Glomerular endothelial cell (primary cell): ENCODE measurements around the gene KLRF2. TPM values are rescaled to one million over a fixed set of nuclear protein-coding genes. Genes with fewer than 3 reads are reported as not detected.

Experiments
- DNase-seq: peaks from one replicate; pipeline ENCODE4 v3.0.0-alpha.2; 2011; ENCODE audit warnings: low read depth, low spot score; ENCODE audit errors: extremely low read depth
- total RNA-seq: library from RNA; depleted of rRNA; stranded (reverse); fragments of >200 nt; gene quantifications from 2 replicates; pipeline ENCODE4 v1.2.3, GENCODE V29; 2015

The KLRF2 gene
- total RNA-seq, 1 donor from 2014 or later: not detected

GRCh38 chr12:9883175-9883574 is 1.9 kb downstream of the KLRF2 start:
- no peak for DNase-seq

DNA sequence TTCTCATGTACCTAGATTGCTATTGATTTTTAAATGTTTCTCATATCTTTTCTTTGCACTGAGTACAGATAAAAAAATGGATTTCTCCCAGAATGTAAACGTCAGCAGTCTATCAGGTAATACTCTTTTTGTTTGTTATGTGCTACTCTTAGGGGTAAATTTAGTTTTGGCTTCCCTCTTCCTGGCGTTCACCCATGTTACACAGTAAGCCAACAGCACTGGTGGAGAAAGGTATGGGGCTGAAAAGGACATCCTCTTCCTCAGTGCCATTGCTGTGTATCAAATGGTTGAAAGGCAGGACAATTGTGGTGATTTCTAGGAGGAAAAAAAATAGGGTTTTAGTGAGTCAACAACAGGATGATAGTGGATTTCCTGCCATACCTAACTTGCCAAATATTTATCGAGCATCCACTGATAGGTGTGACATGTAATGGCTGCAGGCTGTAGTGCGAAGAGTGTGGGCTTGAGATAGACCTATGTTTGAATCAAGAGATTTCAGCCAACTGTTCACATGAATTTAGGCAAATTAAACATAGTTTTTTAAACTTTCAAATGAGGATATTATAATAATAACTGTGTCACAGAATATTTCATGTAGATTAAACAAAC is 7.5 kb downstream of the KLRF2 start:
- DNase-seq: no peak

DNA sequence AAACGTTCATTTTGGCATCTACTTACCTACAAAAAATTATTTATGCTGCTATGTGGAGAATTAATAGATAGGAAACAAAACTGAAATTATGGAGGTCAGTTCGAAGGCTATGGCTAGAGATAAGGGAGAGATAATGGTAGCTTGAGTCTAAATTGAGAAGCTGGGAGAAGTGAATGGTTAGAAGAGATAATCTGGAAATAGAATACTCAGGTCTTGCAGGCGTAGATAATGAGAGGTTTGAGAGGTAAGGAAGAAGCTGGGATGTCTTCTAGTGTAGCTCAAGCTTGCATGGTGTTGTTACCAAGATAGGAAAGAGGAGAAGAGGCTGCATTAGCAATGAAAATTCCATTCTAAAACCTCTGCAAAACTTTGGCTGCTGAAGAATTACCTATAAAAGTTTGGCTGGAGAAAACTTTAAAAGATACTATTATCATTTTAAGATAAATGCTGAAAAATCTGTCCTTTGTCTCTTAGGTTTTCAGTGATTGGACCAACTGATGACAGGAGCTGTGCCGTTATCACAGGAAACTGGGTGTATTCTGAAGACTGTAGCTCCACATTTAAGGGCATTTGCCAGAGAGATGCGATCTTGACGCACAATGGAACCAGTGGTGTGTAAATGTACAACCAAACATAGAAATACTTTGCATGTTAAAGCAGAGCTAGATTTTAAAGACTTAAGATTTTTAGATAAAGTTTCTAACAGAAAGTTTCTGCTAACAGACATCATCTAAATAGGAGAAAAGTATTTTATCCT is 14.1 kb downstream of the KLRF2 start:
- DNase-seq: no peak

DNA sequence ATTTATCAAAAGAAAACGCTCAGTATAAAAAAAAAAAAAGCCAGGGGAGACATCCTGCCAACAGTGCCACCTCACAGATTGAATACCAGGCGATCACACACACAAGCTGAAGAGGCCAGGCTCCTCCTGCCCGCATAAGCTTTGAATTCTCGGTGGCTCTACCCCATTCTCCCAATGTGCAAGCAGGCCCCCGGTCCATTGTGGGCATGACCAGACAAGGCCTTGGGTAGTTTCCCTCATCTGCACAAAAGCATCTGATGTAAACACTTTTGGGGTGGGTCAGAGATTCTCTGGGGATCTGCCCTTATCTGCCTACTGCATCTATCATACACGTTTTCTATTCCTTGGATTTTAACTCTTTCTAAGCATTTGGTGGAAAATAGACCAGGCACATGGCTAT is 16.2 kb downstream of the KLRF2 start:
- DNase-seq: no peak

DNA sequence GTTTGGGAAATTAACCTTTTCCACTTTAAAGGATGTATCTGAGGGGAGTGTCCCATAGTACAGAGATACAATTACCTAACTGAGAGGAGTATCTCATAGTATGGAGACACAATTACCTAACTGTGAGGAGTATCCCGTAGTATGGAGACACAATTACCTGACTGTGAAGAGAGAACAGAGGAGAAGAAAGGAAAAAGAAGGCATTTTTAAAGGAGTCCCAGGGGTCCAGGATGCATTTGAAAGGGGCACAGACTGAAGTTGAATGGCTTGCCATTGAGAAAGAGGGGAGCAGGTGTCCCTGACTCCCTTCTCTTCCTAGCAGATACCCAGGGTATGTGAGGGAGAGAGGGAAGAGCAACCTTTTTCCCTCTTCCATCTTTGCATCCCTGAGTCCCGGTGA is 17.9 kb downstream of the KLRF2 start:
- DNase-seq: no peak

GRCh38 chr12:9900930-9901329 is 19.6 kb downstream of the KLRF2 start:
- DNase-seq: no peak

- DNase-seq: no peak
These were observed 21.4 kb downstream of the KLRF2 start for GRCh38 chr12:9902539-9903228.

- no peak for DNase-seq
These were observed 25.6 kb downstream of the KLRF2 start for GRCh38 chr12:9906873-9907272.

GRCh38 chr12:9907769-9908168 is 26.5 kb downstream of the KLRF2 start:
- DNase-seq: no peak

DNA sequence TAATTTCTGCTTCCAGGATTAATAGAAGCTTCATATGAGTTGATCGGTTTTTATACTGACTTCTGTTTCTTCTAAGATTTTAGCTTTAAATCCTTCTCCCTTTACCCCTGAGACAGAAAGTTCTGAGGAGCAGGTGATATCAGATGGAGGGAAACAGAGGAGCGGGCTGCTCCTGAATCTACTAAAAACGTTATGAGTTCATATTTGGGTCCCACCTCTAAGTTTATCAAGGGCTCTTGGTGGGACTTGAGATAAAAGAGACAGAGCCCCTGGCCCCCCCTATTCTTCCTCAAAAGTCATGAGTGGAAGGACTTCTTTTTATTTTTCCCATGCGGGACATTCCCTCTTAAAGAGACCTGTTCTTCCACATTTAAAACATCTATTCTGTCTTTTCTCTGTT is 27.1 kb downstream of the KLRF2 start:
- no peak for DNase-seq

DNA sequence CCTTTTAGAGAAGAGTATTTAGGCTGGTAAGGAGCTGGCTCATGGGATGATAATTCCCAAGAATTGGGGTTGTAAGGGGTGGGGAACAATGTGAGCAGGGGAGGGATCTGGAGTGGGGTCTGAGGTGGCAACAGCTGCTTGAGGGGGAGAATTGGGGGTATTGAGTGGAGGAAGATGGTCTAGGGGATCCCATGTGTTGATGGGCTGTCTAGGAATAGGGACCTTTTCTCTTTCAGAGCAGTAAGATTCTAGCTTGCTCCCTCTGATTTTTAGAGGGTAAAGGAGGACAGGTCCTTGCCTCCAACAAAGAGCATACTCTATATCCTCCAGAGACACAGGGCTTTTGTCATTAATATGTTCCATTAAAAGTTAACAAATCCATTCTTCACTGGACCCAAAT is 28.4 kb downstream of the KLRF2 start:
- no peak for DNase-seq

DNA sequence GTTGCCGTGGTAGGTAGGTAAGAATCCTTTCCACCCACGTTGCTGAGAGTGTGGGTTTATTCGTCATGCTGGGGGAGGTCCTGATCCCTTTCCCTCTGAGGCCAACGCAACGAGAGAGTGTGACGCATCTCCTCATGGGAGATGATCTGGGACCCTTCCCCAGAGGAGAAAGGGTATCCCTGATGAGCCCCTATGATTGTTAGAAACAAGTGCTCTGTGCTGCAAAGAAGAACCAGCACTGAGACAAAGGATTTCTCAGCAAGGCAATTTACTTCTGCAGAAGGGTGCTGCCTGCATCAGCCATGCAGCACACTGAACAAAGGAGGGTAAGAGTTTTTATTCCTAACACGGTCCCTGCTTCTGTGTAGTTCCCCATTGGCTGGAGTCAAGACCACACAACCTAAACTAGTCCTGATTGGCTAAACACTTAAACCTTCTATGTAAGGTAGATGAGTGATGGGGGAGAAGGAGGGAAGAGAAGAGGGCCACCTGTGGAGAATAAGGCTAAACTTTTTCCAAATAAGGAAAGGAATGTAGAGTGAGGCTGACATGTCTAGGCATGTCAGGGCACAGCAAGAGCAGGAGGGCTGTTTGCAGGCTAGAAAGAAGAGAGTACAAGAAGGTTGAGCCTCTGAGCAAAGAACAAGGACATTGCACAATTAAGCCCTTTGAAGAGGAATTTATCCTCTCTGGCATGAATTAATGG is 29.6 kb downstream of the KLRF2 start:
- DNase-seq: no peak

GRCh38 chr12:9911708-9912107 is 30.4 kb downstream of the KLRF2 start:
- no peak for DNase-seq

GRCh38 chr12:9919443-9919842 is 38.2 kb downstream of the KLRF2 start:
- no peak for DNase-seq

GRCh38 chr12:9920451-9920850 is 39.2 kb downstream of the KLRF2 start:
- DNase-seq: no peak

GRCh38 chr12:9922429-9922828 is 41.1 kb downstream of the KLRF2 start:
- DNase-seq: no peak

DNA sequence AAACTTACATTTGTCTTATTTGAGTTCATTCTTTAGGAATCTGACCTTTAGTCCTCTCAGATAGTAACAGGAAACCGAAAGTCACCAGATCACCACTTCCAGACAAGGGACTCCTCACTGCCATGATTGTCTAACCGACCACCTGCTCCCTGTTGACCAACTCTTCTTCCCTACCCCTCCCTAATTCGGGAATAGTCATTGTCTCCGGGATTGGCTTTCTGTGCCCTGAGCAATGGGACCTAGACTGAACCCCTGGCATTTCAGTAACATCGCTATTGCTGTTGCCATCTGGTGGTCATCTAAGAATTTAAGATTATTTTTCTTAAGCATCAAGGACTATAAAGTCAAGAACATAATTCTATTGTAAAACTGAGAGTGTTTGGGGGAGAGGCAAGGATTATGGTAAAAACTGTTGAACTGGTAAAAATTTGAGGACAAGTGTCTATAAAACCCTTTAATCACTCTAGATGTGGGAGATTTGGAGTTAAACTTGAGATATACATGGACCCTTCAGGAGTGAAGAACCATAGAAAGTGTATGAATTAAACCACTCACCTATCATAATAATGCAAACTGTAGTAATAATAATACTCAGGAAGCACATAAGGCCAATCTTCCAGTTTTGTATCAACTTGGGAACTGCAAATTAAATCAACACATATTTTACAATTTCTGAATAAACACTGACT is 44.6 kb downstream of the KLRF2 start:
- DNase-seq: peak; percentile 39

- no peak for DNase-seq
These were observed 45.6 kb downstream of the KLRF2 start for GRCh38 chr12:9926876-9927275.

- no peak for DNase-seq
These were observed 47.3 kb downstream of the KLRF2 start for GRCh38 chr12:9928607-9929006.

- no peak for DNase-seq
These were observed 50.0 kb downstream of the KLRF2 start for GRCh38 chr12:9931245-9931644.

DNA sequence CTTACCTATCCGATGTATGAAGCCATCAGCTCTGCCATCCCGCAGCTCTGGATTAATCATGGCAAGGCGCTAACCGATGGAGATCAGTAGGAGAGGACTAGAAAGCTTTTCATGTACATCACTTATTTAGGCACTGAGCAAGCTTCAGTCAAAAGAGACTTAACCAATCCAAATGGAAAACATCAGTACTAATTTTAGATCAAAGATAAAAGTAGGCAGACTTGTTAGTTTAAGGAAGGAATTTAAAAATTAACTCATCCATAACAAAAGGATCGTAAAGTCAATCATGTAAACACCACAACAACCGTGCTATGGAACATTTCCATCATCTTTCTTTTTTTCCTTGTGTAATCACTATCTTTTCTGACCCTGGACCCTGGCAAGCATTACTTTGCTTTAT is 51.0 kb downstream of the KLRF2 start, which contains the start of gene CLEC2A:
TSS of gene CLEC2A (minus strand) at position 101 of the 400 bp plus-strand sequence. CDS start at position 60, 41 bp downstream.
- DNase-seq: no peak
